ENCODE results near the gene RFX4.
"Not testable (repeated sequence)": the region's sequence is repeated elsewhere in the genome, so short reads cannot be mapped to it uniquely, and the experiment has no call there.

RFX4 gene

DNA sequence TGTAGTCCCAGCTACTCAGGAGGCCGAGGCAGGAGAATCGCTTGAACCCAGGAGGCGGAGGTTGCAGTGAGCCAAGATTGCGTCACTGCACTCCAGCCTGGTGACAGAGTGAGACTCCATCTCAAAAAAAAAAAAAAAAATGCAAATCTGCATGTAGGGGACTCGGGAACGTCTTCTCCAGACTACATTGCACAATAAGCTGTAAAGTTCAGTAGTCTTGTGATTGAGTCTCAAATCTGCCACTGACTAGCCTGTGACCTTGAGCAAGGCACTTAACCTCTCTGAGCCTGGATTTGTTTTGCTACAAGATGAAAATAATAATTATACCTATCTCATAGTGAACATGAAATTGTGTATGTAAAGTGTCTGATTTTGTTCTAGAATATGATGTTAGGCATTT is 109.2 kb downstream of the RFX4 start:
- not testable (repeated sequence) for H4K8ac ChIP-seq (ENCODE audit: low read length); H2BK15ac ChIP-seq (ENCODE audit: low read depth, poor library complexity, severe bottlenecking); H3K27me3 ChIP-seq (ENCODE audit: control insufficient read depth in 1 of 2, insufficient read depth in 1 of 2, low read length in 2 of 2); H3K36me3 ChIP-seq (ENCODE audit: control insufficient read depth in 1 of 2, insufficient read depth in 2 of 2, low read depth in 1 of 2, low read length in 2 of 2); H4K91ac ChIP-seq (ENCODE audit: low read length); DNase-seq; H3K4me2 ChIP-seq (ENCODE audit: low read length, poor library complexity, severe bottlenecking); H3K4ac ChIP-seq (ENCODE audit: low read depth in 1 of 2, low read length in 2 of 2); H3K9ac ChIP-seq (ENCODE audit: low read length); H3K79me1 ChIP-seq (replicated peaks; ENCODE audit: low read length, poor library complexity, severe bottlenecking); H3K14ac ChIP-seq (ENCODE audit: low read length in 2 of 2); H3K18ac ChIP-seq (ENCODE audit: low read depth in 1 of 2, low read length in 2 of 2); H2BK120ac ChIP-seq (ENCODE audit: low read depth, low read length); H2AFZ ChIP-seq (ENCODE audit: low read depth, low read length); H3K4me3 ChIP-seq (ENCODE audit: insufficient read depth in 1 of 2, low read depth in 1 of 2, low read length in 2 of 2); H3K4me1 ChIP-seq (ENCODE audit: control insufficient read depth, insufficient read depth, low read depth, low read length); H2BK5ac ChIP-seq (ENCODE audit: low read depth, low read length, poor library complexity, severe bottlenecking); H3K9me3 ChIP-seq (ENCODE audit: control insufficient read depth, low read length); H2BK12ac ChIP-seq (ENCODE audit: low read length in 2 of 2); H3K27ac ChIP-seq (ENCODE audit: low read length, poor library complexity, severe bottlenecking); H3K23ac ChIP-seq (ENCODE audit: low read length in 2 of 2); H2AK5ac ChIP-seq (ENCODE audit: low read length, severe bottlenecking)
- WGBS: 76% methylated on average over 5 of the region's 6 CpGs

DNA sequence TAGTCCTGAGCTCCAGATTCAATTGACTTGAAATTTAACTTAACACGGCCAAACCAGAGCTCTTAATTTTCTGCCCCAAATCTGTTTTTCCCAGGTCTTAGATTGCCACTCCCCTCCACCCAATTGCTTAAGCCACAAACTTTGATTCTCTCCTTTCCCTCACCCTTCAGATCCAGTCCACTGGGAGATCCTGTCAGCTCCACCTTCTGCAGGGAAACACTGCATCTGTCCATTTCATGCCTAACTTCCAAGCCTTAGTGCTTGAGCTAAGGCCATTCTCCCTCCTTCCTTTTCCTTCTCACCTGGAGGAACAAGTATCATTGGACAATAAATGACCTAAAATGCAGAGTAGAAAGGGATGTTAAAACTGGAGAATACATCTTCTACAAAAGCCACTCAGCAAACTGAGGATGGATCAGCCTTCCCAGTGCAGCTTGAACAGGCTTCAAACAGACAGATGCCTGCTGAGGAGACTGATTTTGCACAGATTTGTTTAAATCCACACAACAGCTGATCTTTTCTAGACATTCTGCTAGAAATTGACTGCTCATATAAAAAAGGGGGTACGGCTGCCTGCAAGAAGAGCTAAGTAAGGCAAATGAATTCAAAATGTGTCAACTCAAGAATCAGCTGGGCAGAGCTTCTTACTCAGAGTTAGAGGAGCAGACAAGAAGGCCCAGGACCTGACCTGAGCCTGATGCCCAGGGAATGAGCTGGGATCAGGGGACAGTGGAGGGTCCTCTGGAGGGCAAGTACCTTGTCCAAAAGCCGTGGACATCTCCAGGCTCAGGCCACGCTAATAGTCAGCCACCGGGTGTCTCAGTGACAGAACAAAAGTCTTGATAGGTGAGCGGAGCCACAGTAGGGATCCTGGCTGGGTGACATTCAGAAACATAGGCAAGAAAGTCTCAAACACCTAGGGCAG is 110.4 kb downstream of the RFX4 start:
- no peak overlapping the region for H2BK15ac ChIP-seq (ENCODE audit: low read depth, poor library complexity, severe bottlenecking)
- H2BK5ac ChIP-seq (ENCODE audit: low read depth, low read length, poor library complexity, severe bottlenecking): no peak overlapping the region
- no peak for DNase-seq
- no peak overlapping the region for H3K23ac ChIP-seq (ENCODE audit: low read length in 2 of 2)
- H3K4ac ChIP-seq (ENCODE audit: low read depth in 1 of 2, low read length in 2 of 2): no peak overlapping the region
- no peak overlapping the region for H3K4me3 ChIP-seq (ENCODE audit: insufficient read depth in 1 of 2, low read depth in 1 of 2, low read length in 2 of 2)
- H3K9ac ChIP-seq (ENCODE audit: low read length): no peak overlapping the region
- H3K27ac ChIP-seq (ENCODE audit: low read length, poor library complexity, severe bottlenecking): no peak overlapping the region
- peaks cover 0 to 4% of the 10 kb centered on the region in 2 experiments for H3K27me3 ChIP-seq (ENCODE audit: control insufficient read depth in 1 of 2, insufficient read depth in 1 of 2, low read length in 2 of 2)
- no peaks in the 10 kb centered on the region for H3K36me3 ChIP-seq (ENCODE audit: control insufficient read depth in 1 of 2, insufficient read depth in 2 of 2, low read depth in 1 of 2, low read length in 2 of 2)
- no peak overlapping the region for H3K14ac ChIP-seq (ENCODE audit: low read length in 2 of 2)
- H3K79me1 ChIP-seq (replicated peaks; ENCODE audit: low read length, poor library complexity, severe bottlenecking): no peaks in the 10 kb centered on the region
- H2BK12ac ChIP-seq (ENCODE audit: low read length in 2 of 2): no peak overlapping the region
- H3K4me2 ChIP-seq (ENCODE audit: low read length, poor library complexity, severe bottlenecking): no peak overlapping the region
- no peak overlapping the region for H2BK120ac ChIP-seq (ENCODE audit: low read depth, low read length)
- 85% methylated on average over 6 of the region's 6 CpGs for WGBS
- H4K91ac ChIP-seq (ENCODE audit: low read length): no peak overlapping the region
- no peaks in the 10 kb centered on the region for H3K9me3 ChIP-seq (ENCODE audit: control insufficient read depth, low read length)
- H4K8ac ChIP-seq (ENCODE audit: low read length): no peak overlapping the region
- no peak overlapping the region for H3K18ac ChIP-seq (ENCODE audit: low read depth in 1 of 2, low read length in 2 of 2)
- no peak overlapping the region for H2AFZ ChIP-seq (ENCODE audit: low read depth, low read length)
- H2AK5ac ChIP-seq (ENCODE audit: low read length, severe bottlenecking): no peak overlapping the region
- no peaks in the 10 kb centered on the region for H3K4me1 ChIP-seq (ENCODE audit: control insufficient read depth, insufficient read depth, low read depth, low read length)

DNA sequence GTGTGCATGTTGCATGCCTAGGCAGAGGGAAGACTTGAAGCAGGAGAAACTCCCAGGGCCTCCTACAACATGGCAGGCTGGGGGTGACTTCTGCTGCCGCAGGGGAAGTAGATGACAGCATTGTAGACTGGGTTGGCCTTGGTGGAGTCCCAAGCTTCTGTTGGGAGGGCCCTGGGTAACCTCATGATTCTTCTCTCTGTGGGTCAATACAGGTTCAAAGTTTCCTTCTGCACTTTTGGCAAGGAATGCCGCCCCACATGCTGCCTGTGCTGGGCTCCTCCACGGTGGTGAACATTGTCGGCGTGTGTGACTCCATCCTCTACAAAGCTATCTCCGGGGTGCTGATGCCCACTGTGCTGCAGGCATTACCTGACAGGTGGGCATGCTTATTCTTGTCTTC is 113.3 kb downstream of the RFX4 start:
- H3K4me3 ChIP-seq (ENCODE audit: insufficient read depth in 1 of 2, low read depth in 1 of 2, low read length in 2 of 2): no peak overlapping the region
- H3K27me3 ChIP-seq (ENCODE audit: control insufficient read depth in 1 of 2, insufficient read depth in 1 of 2, low read length in 2 of 2): peaks cover 0 to 4% of the 10 kb centered on the region in 2 experiments
- H3K4me2 ChIP-seq (ENCODE audit: low read length, poor library complexity, severe bottlenecking): no peak overlapping the region
- no peak overlapping the region for H4K8ac ChIP-seq (ENCODE audit: low read length)
- H3K36me3 ChIP-seq (ENCODE audit: control insufficient read depth in 1 of 2, insufficient read depth in 2 of 2, low read depth in 1 of 2, low read length in 2 of 2): no peaks in the 10 kb centered on the region
- H3K18ac ChIP-seq (ENCODE audit: low read depth in 1 of 2, low read length in 2 of 2): no peak overlapping the region
- no peak overlapping the region for H2BK120ac ChIP-seq (ENCODE audit: low read depth, low read length)
- no peak overlapping the region for H2BK5ac ChIP-seq (ENCODE audit: low read depth, low read length, poor library complexity, severe bottlenecking)
- no peaks in the 10 kb centered on the region for H3K4me1 ChIP-seq (ENCODE audit: control insufficient read depth, insufficient read depth, low read depth, low read length)
- no peak for DNase-seq
- WGBS: 97% methylated on average over 6 of the region's 6 CpGs
- H3K4ac ChIP-seq (ENCODE audit: low read depth in 1 of 2, low read length in 2 of 2): no peak overlapping the region
- H3K23ac ChIP-seq (ENCODE audit: low read length in 2 of 2): no peak overlapping the region
- peaks cover 6% of the 10 kb centered on the region for H3K9me3 ChIP-seq (ENCODE audit: control insufficient read depth, low read length)
- H2AK5ac ChIP-seq (ENCODE audit: low read length, severe bottlenecking): no peak overlapping the region
- H3K27ac ChIP-seq (ENCODE audit: low read length, poor library complexity, severe bottlenecking): no peak overlapping the region
- no peak overlapping the region for H2AFZ ChIP-seq (ENCODE audit: low read depth, low read length)
- H4K91ac ChIP-seq (ENCODE audit: low read length): no peak overlapping the region
- no peak overlapping the region for H2BK12ac ChIP-seq (ENCODE audit: low read length in 2 of 2)
- no peak overlapping the region for H3K14ac ChIP-seq (ENCODE audit: low read length in 2 of 2)
- no peak overlapping the region for H3K9ac ChIP-seq (ENCODE audit: low read length)
- no peaks in the 10 kb centered on the region for H3K79me1 ChIP-seq (replicated peaks; ENCODE audit: low read length, poor library complexity, severe bottlenecking)
- no peak overlapping the region for H2BK15ac ChIP-seq (ENCODE audit: low read depth, poor library complexity, severe bottlenecking)

DNA sequence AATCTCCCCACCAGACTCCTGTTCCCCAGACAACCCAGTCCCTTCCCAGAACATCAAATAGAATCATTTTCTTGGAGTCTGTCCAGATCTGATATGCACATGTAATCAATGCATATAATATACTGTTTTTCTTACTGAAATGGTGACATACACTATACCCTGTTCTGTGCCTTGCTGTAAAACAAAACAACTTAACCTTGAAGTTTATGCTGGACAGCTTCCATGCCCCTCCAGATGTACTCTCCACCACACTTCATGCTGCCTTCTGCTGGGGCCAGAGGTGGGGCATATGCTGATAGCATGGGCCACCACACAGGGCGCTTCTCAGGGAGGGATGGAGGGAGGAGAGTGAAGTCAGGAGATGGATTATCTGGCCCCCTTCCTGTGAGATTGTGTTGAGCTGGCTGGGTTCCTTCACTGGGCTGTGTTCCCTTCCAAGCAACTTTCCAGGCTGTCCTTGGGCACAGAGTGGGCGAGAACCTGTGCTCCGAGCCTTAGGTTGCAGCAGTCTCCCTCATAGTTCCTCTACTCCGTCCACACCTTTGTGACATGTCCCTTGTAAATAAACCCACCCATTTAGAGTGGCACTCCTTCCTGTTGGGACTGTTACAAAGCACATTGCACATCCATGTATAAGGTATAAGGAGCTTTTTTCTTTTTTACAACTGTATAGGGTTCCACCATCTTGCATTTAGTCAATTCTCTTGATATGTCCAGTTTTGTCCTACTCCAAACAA is 114.0 kb downstream of the RFX4 start:
- WGBS: 78% methylated on average over 3 of the region's 4 CpGs
- Histone ChIP-seq H2BK5ac (ENCODE audit: low read depth, low read length, poor library complexity, severe bottlenecking) (no peak overlapping the region), H3K4me1 (ENCODE audit: control insufficient read depth, insufficient read depth, low read depth, low read length) (no peaks in the 10 kb centered on the region)

More for the DNA sequence above, 114.0 kb downstream of the RFX4 start:
- no peak overlapping the region for H3K9ac ChIP-seq (ENCODE audit: low read length)
- no peak overlapping the region for H3K4ac ChIP-seq (ENCODE audit: low read depth in 1 of 2, low read length in 2 of 2)
- no peak overlapping the region for H3K27ac ChIP-seq (ENCODE audit: low read length, poor library complexity, severe bottlenecking)
- no peak overlapping the region for H3K14ac ChIP-seq (ENCODE audit: low read length in 2 of 2)
- no peak overlapping the region for H3K4me2 ChIP-seq (ENCODE audit: low read length, poor library complexity, severe bottlenecking)
- H3K18ac ChIP-seq (ENCODE audit: low read depth in 1 of 2, low read length in 2 of 2): no peak overlapping the region
- H2BK120ac ChIP-seq (ENCODE audit: low read depth, low read length): no peak overlapping the region
- peaks cover 0 to 4% of the 10 kb centered on the region in 2 experiments for H3K27me3 ChIP-seq (ENCODE audit: control insufficient read depth in 1 of 2, insufficient read depth in 1 of 2, low read length in 2 of 2)
- no peak for DNase-seq
- H4K91ac ChIP-seq (ENCODE audit: low read length): no peak overlapping the region
- H3K36me3 ChIP-seq (ENCODE audit: control insufficient read depth in 1 of 2, insufficient read depth in 2 of 2, low read depth in 1 of 2, low read length in 2 of 2): no peaks in the 10 kb centered on the region
- no peak overlapping the region for H2AFZ ChIP-seq (ENCODE audit: low read depth, low read length)
- no peak overlapping the region for H2AK5ac ChIP-seq (ENCODE audit: low read length, severe bottlenecking)
- H2BK12ac ChIP-seq (ENCODE audit: low read length in 2 of 2): no peak overlapping the region
- no peaks in the 10 kb centered on the region for H3K79me1 ChIP-seq (replicated peaks; ENCODE audit: low read length, poor library complexity, severe bottlenecking)
- no peak overlapping the region for H3K4me3 ChIP-seq (ENCODE audit: insufficient read depth in 1 of 2, low read depth in 1 of 2, low read length in 2 of 2)
- no peak overlapping the region for H3K23ac ChIP-seq (ENCODE audit: low read length in 2 of 2)
- H4K8ac ChIP-seq (ENCODE audit: low read length): no peak overlapping the region
- no peak overlapping the region for H2BK15ac ChIP-seq (ENCODE audit: low read depth, poor library complexity, severe bottlenecking)
- H3K9me3 ChIP-seq (ENCODE audit: control insufficient read depth, low read length): peaks cover 9% of the 10 kb centered on the region

Data from mesenchymal stem cell (in vitro differentiated cells and primary cell).